GM23338 (cell line): ENCODE measurements around the gene STON2. TPM values are rescaled to one million over a fixed set of nuclear protein-coding genes. Genes with fewer than 3 reads are reported as not detected.

Source experiments
- ATAC-seq: fragments of 200-7000 bp; cut with Tn5 transposase; 3 replicates; pipeline ENCODE4 v1.9.1; 2020
- DNase-seq: peaks from one replicate; pipeline ENCODE4 v3.0.0-alpha.2; 2015; ENCODE audit warnings: low spot score
- H2AFZ ChIP-seq: fragments of 200-600 bp; sonication (generic); 2 replicates; pipeline ENCODE4 v1.8.0; 2016; ENCODE audit warnings: antibody characterized with exemption, mild to moderate bottlenecking, moderate library complexity
- H3F3A ChIP-seq: fragments of 200-600 bp; sonication (generic); replicated peaks from 2 replicates; pipeline ENCODE4 v1.8.0; 2017; ENCODE audit warnings: antibody characterized with exemption, mixed run types, low read depth
- H3K27ac ChIP-seq: fragments of 200-600 bp; sonication (generic); 2 replicates; pipeline ENCODE4 v1.6.1; 2016; ENCODE audit warnings: low read depth
- H3K27me3 ChIP-seq: fragments of 200-600 bp; sonication (generic); 2 replicates; pipeline ENCODE4 v1.8.0; 2016; ENCODE audit warnings: mild to moderate bottlenecking, mixed run types, moderate library complexity; ENCODE audit not compliant: insufficient read depth
- H3K36me3 ChIP-seq: fragments of 200-600 bp; sonication (generic); 2 replicates; pipeline ENCODE4 v1.8.0; 2016; ENCODE audit warnings: mild to moderate bottlenecking; ENCODE audit not compliant: insufficient read depth
- H3K4me1 ChIP-seq: fragments of 200-600 bp; sonication (generic); 2 replicates; pipeline ENCODE4 v1.8.0; 2016; ENCODE audit warnings: mild to moderate bottlenecking, moderate library complexity; ENCODE audit not compliant: insufficient read depth
- H3K4me2 ChIP-seq: fragments of 200-600 bp; sonication (generic); 2 replicates; pipeline ENCODE4 v1.7.1; 2017; ENCODE audit warnings: mixed run types
- H3K4me3 ChIP-seq: fragments of 200-600 bp; sonication (generic); 2 replicates; pipeline ENCODE4 v1.6.1; 2016; ENCODE audit warnings: mixed run types
- H3K79me2 ChIP-seq: fragments of 200-600 bp; sonication (generic); replicated peaks from 2 replicates; pipeline ENCODE4 v1.8.0; 2017; ENCODE audit warnings: mild to moderate bottlenecking; ENCODE audit not compliant: insufficient read depth
- H3K9me2 ChIP-seq: fragments of 200-600 bp; sonication (generic); 2 replicates; pipeline ENCODE4 v1.8.0; 2017; ENCODE audit not compliant: insufficient read depth
- H4K20me1 ChIP-seq: fragments of 200-600 bp; sonication (generic); replicated peaks from 2 replicates; pipeline ENCODE4 v1.8.0; 2017; ENCODE audit warnings: mild to moderate bottlenecking; ENCODE audit not compliant: insufficient read depth
- H3K27ac Mint-ChIP-seq: 2 replicates; pipeline ENCODE4 v1.8.0; 2020; ENCODE audit warnings: inconsistent platforms, mild to moderate bottlenecking, moderate library complexity, mixed read lengths
- H3K27me3 Mint-ChIP-seq: 3 replicates; pipeline ENCODE4 v1.8.0; 2022; ENCODE audit warnings: low read depth, mild to moderate bottlenecking, moderate library complexity, mixed read lengths, inconsistent platforms; ENCODE audit not compliant: insufficient read depth, poor library complexity
- H3K36me3 Mint-ChIP-seq: 3 replicates; pipeline ENCODE4 v1.8.0; 2021; ENCODE audit warnings: low read depth, mild to moderate bottlenecking, inconsistent platforms, moderate library complexity, mixed read lengths
- H3K4me1 Mint-ChIP-seq: 3 replicates; pipeline ENCODE4 v1.8.0; 2020; ENCODE audit warnings: mild to moderate bottlenecking, inconsistent platforms, mixed read lengths
- H3K4me3 Mint-ChIP-seq: 3 replicates; pipeline ENCODE4 v1.8.0; 2021; ENCODE audit warnings: moderate library complexity, mild to moderate bottlenecking, inconsistent platforms, mixed read lengths
- H3K9me3 Mint-ChIP-seq: 3 replicates; pipeline ENCODE4 v1.8.0; 2020; ENCODE audit warnings: moderate library complexity, mild to moderate bottlenecking, inconsistent platforms, mixed read lengths
- CREB1 ChIP-seq: fragments of 250-450 bp; sonication (Bioruptor Pico); IDR thresholded peaks from 2 replicates; pipeline ENCODE4 v1.5.0; 2020; ENCODE audit warnings: low read depth, mild to moderate bottlenecking, moderate library complexity
- EZH2 ChIP-seq: fragments of 200-600 bp; sonication (generic); IDR thresholded peaks from one replicate; pipeline ENCODE4 v1.8.0; 2017; ENCODE audit warnings: antibody characterized with exemption, mild to moderate bottlenecking, low read depth; ENCODE audit not compliant: unreplicated experiment
- EZH2phosphoT487 ChIP-seq: fragments of 200-600 bp; sonication (generic); IDR thresholded peaks from one replicate; pipeline ENCODE4 v1.8.1; 2018; ENCODE audit warnings: antibody characterized with exemption; ENCODE audit not compliant: unreplicated experiment
- JUNB ChIP-seq: IDR thresholded peaks from one replicate; pipeline ENCODE4 v1.6.1; 2016; ENCODE audit warnings: antibody characterized with exemption; ENCODE audit not compliant: unreplicated experiment
- NANOG ChIP-seq: IDR thresholded peaks from 2 replicates; pipeline ENCODE4 v1.6.1; 2016; ENCODE audit warnings: antibody characterized with exemption, borderline replicate concordance
- POLR2AphosphoS5 ChIP-seq: IDR thresholded peaks from 2 replicates; pipeline ENCODE4 v1.6.1; 2016; ENCODE audit warnings: antibody characterized with exemption, low read depth
- REST ChIP-seq: IDR thresholded peaks from one replicate; pipeline ENCODE4 v1.6.1; 2018; ENCODE audit warnings: antibody characterized with exemption; ENCODE audit not compliant: unreplicated experiment
- STAT1 ChIP-seq: IDR thresholded peaks from one replicate; pipeline ENCODE4 v1.6.1; 2016; ENCODE audit warnings: antibody characterized with exemption; ENCODE audit not compliant: unreplicated experiment
- ZNF114 ChIP-seq: fragments of 250-450 bp; sonication (Bioruptor Pico); IDR thresholded peaks from 2 replicates; pipeline ENCODE4 v1.5.0; 2020; ENCODE audit warnings: mild to moderate bottlenecking, moderate library complexity
- ZNF331 ChIP-seq: fragments of 250-450 bp; sonication (Bioruptor Pico); IDR thresholded peaks from 2 replicates; pipeline ENCODE4 v1.5.0; 2020; ENCODE audit warnings: low read depth, mild to moderate bottlenecking, moderate library complexity
- polyA plus RNA-seq: library from polyadenylated mRNA; unstranded; fragments of >200 nt; fragmentation: Nextera tagmentation; extraction: Ambion mirVana; gene quantifications from 2 replicates; pipeline ENCODE4 v1.2.1, GENCODE V29; 2016
- total RNA-seq: library from RNA; depleted of rRNA; stranded (reverse); fragments of >200 nt; shearing (Covaris generic); gene quantifications from 2 replicates; pipeline ENCODE4 v1.2.3, GENCODE V29; 2014
- TF ChIP-seq, protein P1 (sequence below): fragments of 250-450 bp; sonication (Bioruptor Pico); IDR thresholded peaks from 2 replicates; pipeline ENCODE4 v1.5.0; 2020; ENCODE audit warnings: mild to moderate bottlenecking, moderate library complexity
- TF ChIP-seq, protein P2 (sequence below), 2 experiments: fragments of 200-600 bp in 1 of 2; sonication (generic) in 1 of 2; conservative IDR thresholded peaks; 2 replicates each; pipeline versions ENCODE4 v1.5.1 to v1.6.1; 2016 to 2017; ENCODE audit warnings: antibody characterized with exemption in 2 of 2, low read depth in 2 of 2, mild to moderate bottlenecking in 2 of 2, moderate library complexity in 1 of 2
- TF ChIP-seq, protein P3 (sequence below): IDR thresholded peaks from 2 replicates; pipeline ENCODE4 v1.6.1; 2016; ENCODE audit warnings: antibody characterized with exemption

The STON2 gene
- total and polyA plus RNA-seq, 2 experiments from 2014 or later = 8.2 to 71.0 TPM

DNA sequence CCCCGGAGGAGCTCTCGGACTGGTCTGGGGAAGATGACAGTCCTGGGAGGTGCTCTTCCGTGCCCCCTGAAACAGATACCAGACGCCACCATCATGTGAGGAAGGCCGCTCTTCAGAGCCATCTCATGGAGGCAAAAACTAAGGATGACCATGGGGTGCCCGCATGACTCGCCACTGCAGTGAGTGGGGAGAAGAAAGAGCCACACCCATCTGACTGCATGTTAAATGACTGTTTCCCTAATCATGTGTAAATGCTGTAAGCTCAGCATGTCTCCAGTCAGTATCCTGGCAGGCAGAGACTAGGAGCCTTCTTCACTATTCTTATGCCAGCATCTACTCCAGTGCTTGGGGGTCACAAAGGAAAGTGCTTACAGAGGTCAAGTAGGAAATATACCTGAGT lies 4.0 kb downstream of the STON2 start:
- peaks cover 15% of the 10 kb centered on the region for H3K4me1 Mint-ChIP-seq
- ATAC-seq = no peak; the same call in 2 of the 3 replicates
- DNase-seq = no peak
- H3K27ac Mint-ChIP-seq = no peak overlapping the region
- Histone ChIP-seq H3K27ac (no peak overlapping the region), H3K4me3 (no peak overlapping the region), H3K36me3 (peaks cover 5% of the 10 kb centered on the region), H3K4me1 (no peaks in the 10 kb centered on the region), H4K20me1 (peaks cover 6% of the 10 kb centered on the region; the same call in 1 of the 2 replicates), H3F3A (no peaks in the 10 kb centered on the region), H2AFZ (no peak overlapping the region), H3K4me2 (no peak overlapping the region), H3K9me2 (no peaks in the 10 kb centered on the region), H3K79me2 (peaks cover 11% of the 10 kb centered on the region; the same call in 1 of the 2 replicates), H3K27me3 (no peaks in the 10 kb centered on the region)
- H3K9me3 Mint-ChIP-seq = no peaks in the 10 kb centered on the region
- no peak overlapping the region for H3K4me3 Mint-ChIP-seq
- peaks cover 53% of the 10 kb centered on the region for H3K36me3 Mint-ChIP-seq
- no peaks in the 10 kb centered on the region for H3K27me3 Mint-ChIP-seq
- TF ChIP-seq ZNF114 = no peak
- TF ChIP-seq ZNF331 = no peak
- no peak for TF ChIP-seq NANOG
- no peak for TF ChIP-seq CREB1 (CRISPR knock-in tag)
- TF ChIP-seq, protein P1, sequence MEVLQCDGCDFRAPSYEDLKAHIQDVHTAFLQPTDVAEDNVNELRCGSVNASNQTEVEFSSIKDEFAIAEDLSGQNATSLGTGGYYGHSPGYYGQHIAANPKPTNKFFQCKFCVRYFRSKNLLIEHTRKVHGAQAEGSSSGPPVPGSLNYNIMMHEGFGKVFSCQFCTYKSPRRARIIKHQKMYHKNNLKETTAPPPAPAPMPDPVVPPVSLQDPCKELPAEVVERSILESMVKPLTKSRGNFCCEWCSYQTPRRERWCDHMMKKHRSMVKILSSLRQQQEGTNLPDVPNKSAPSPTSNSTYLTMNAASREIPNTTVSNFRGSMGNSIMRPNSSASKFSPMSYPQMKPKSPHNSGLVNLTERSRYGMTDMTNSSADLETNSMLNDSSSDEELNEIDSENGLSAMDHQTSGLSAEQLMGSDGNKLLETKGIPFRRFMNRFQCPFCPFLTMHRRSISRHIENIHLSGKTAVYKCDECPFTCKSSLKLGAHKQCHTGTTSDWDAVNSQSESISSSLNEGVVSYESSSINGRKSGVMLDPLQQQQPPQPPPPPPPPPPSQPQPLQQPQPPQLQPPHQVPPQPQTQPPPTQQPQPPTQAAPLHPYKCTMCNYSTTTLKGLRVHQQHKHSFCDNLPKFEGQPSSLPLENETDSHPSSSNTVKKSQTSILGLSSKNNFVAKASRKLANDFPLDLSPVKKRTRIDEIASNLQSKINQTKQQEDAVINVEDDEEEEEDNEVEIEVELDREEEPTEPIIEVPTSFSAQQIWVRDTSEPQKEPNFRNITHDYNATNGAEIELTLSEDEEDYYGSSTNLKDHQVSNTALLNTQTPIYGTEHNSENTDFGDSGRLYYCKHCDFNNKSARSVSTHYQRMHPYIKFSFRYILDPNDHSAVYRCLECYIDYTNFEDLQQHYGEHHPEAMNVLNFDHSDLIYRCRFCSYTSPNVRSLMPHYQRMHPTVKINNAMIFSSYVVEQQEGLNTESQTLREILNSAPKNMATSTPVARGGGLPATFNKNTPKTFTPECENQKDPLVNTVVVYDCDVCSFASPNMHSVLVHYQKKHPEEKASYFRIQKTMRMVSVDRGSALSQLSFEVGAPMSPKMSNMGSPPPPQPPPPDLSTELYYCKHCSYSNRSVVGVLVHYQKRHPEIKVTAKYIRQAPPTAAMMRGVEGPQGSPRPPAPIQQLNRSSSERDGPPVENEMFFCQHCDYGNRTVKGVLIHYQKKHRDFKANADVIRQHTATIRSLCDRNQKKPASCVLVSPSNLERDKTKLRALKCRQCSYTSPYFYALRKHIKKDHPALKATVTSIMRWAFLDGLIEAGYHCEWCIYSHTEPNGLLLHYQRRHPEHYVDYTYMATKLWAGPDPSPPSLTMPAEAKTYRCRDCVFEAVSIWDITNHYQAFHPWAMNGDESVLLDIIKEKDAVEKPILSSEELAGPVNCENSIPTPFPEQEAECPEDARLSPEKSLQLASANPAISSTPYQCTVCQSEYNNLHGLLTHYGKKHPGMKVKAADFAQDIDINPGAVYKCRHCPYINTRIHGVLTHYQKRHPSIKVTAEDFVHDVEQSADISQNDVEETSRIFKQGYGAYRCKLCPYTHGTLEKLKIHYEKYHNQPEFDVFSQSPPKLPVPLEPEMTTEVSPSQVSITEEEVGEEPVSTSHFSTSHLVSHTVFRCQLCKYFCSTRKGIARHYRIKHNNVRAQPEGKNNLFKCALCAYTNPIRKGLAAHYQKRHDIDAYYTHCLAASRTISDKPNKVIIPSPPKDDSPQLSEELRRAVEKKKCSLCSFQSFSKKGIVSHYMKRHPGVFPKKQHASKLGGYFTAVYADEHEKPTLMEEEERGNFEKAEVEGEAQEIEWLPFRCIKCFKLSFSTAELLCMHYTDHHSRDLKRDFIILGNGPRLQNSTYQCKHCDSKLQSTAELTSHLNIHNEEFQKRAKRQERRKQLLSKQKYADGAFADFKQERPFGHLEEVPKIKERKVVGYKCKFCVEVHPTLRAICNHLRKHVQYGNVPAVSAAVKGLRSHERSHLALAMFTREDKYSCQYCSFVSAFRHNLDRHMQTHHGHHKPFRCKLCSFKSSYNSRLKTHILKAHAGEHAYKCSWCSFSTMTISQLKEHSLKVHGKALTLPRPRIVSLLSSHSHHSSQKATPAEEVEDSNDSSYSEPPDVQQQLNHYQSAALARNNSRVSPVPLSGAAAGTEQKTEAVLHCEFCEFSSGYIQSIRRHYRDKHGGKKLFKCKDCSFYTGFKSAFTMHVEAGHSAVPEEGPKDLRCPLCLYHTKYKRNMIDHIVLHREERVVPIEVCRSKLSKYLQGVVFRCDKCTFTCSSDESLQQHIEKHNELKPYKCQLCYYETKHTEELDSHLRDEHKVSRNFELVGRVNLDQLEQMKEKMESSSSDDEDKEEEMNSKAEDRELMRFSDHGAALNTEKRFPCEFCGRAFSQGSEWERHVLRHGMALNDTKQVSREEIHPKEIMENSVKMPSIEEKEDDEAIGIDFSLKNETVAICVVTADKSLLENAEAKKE (CRISPR knock-in tag) = no peak
- TF ChIP-seq, protein P2, sequence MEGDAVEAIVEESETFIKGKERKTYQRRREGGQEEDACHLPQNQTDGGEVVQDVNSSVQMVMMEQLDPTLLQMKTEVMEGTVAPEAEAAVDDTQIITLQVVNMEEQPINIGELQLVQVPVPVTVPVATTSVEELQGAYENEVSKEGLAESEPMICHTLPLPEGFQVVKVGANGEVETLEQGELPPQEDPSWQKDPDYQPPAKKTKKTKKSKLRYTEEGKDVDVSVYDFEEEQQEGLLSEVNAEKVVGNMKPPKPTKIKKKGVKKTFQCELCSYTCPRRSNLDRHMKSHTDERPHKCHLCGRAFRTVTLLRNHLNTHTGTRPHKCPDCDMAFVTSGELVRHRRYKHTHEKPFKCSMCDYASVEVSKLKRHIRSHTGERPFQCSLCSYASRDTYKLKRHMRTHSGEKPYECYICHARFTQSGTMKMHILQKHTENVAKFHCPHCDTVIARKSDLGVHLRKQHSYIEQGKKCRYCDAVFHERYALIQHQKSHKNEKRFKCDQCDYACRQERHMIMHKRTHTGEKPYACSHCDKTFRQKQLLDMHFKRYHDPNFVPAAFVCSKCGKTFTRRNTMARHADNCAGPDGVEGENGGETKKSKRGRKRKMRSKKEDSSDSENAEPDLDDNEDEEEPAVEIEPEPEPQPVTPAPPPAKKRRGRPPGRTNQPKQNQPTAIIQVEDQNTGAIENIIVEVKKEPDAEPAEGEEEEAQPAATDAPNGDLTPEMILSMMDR (conservative IDR thresholded peaks at IDR 0.05; ENCODE audit: low read depth in 2 of 2) = no peak
- no peak for TF ChIP-seq REST
- TF ChIP-seq, protein P3, sequence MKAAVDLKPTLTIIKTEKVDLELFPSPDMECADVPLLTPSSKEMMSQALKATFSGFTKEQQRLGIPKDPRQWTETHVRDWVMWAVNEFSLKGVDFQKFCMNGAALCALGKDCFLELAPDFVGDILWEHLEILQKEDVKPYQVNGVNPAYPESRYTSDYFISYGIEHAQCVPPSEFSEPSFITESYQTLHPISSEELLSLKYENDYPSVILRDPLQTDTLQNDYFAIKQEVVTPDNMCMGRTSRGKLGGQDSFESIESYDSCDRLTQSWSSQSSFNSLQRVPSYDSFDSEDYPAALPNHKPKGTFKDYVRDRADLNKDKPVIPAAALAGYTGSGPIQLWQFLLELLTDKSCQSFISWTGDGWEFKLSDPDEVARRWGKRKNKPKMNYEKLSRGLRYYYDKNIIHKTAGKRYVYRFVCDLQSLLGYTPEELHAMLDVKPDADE = no peak
- TF ChIP-seq EZH2phosphoT487 = no peak
- TF ChIP-seq STAT1 = no peak
- TF ChIP-seq JUNB = no peak
- TF ChIP-seq POLR2AphosphoS5 = no peak
- no peak for TF ChIP-seq EZH2
